WI38 (cell line): ENCODE data around the gene ZNF585A.
"Not testable (repeated sequence)": the region's sequence is repeated elsewhere in the genome, so short reads cannot be mapped to it uniquely, and the experiment has no call there.

Experiments used
- H3K4me3 ChIP-seq: 2 replicates; pipeline ENCODE4 v1.5.1; 2011; ENCODE audit warnings: low read depth, mild to moderate bottlenecking, control low read depth, low read length
- TF ChIP-seq, protein P1 (sequence below): IDR thresholded peaks from 2 replicates; pipeline ENCODE4 v1.5.1; 2012; ENCODE audit warnings: low read depth, mild to moderate bottlenecking, control low read depth, low read length

Gene ZNF585A

DNA sequence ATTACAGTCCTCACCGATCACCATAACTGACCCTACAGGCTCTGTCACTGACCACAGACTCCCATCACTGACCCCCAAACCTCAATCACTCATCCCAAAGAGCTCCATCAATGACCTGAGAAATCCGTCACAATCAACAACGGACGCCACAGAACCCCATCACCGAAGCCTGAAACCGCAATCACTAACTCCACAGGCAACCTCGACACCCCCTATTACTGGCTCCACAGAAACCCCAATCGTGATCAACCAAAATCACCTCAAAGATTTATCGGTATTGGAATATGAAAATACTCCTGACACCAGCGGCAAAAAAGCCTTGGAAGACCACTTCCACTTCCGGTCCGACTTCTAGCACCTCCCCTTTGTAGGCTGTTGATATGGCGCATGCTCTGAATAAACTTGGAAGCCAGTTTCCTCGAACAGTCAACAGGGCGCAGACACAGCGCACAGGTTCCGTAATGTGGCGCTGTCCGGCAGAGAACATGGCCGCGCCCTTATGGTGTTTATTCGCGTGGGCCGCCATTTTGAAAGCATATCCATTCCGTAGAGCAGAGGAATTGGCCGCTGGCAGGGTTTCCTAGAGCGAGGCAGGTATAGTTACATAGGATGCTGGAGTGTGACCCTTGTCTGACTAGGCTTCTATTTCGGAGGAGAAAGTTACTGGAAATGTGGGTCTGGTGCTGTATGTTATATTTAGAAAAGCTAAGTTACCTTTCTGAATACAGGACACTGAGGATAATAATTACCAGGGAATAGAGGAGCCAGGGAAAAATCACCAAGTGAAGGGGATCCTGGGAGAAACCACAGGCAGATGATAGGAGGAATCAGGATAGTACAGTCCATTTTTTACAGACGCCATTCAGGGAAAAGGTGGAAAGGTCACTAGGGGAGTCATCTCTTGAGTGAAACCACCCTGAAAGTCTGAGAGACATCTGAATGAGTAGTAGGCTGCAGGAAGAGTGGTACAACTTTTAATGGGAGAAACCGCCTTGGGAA is at the start of gene ZNF585A:
Gene ZNF585A (minus strand): TSS at position 328 of the 999 bp plus-strand sequence. CDS start 2,785 bp downstream, outside the sequence.
- peak within 1 kb of the TSS; percentile 84 for H3K4me3 ChIP-seq
- TF ChIP-seq, protein P1, sequence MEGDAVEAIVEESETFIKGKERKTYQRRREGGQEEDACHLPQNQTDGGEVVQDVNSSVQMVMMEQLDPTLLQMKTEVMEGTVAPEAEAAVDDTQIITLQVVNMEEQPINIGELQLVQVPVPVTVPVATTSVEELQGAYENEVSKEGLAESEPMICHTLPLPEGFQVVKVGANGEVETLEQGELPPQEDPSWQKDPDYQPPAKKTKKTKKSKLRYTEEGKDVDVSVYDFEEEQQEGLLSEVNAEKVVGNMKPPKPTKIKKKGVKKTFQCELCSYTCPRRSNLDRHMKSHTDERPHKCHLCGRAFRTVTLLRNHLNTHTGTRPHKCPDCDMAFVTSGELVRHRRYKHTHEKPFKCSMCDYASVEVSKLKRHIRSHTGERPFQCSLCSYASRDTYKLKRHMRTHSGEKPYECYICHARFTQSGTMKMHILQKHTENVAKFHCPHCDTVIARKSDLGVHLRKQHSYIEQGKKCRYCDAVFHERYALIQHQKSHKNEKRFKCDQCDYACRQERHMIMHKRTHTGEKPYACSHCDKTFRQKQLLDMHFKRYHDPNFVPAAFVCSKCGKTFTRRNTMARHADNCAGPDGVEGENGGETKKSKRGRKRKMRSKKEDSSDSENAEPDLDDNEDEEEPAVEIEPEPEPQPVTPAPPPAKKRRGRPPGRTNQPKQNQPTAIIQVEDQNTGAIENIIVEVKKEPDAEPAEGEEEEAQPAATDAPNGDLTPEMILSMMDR: no peak

DNA sequence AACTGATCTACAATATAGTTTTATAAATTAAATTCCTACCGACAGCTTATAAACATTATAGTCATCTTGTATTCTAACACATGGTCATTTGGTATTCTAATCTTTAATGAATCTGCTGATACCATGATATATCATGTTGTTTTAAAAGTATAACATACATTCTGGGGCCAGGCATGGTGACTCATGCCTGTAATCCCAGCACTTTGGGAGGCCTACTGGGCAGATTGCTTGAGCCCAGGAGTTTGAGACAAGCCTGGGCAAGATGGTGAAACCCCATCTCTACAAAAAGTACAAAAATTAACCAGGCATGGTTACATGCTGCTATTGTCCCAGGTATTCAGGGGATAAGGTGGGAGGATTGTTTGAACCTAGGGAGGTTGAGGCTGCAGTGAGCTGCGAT is 48.6 kb upstream of the ZNF585A start:
- no peak overlapping the region for H3K4me3 ChIP-seq
- TF ChIP-seq, protein P1: no peak

DNA sequence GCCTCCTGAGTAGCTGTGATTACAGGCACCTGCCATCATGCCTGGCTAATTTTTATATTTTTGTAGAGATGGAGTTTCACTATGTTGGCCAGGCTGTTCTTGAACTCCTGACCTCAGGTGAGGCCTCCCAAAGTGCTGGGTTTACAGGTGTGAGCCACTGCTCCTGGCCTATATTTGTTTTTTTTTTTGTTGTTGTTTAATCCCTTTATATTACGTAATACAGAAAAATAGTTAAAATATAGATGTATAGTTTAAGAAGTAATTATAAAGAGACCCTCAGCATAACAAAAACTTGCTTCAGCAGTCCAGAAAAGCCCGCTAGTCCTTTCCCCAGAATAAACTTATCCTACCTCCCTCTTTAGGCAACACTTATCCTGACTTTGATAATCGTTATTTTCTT is 47.9 kb upstream of the ZNF585A start:
- TF ChIP-seq, protein P1: no peak
- H3K4me3 ChIP-seq: no peak overlapping the region

DNA sequence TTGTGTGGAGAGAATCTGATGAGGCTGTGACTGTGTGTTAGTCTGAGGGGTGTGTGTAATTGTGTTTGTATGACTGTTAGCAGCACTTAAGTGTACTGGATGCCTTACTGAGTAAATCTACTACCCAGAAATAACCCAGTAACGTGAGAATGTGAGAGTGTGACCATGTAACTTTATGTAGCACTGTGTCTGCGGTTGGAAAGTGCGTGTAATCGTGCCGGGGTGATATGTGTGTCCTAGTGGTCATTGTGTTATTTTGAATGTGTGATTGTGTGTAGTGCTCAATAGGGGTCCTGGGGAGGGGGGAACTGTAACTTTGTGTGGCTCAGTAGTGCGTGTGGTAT is 46.1 kb upstream of the ZNF585A start:
- H3K4me3 ChIP-seq: peak overlapping the region; percentile 95
- TF ChIP-seq, protein P1: no peak

DNA sequence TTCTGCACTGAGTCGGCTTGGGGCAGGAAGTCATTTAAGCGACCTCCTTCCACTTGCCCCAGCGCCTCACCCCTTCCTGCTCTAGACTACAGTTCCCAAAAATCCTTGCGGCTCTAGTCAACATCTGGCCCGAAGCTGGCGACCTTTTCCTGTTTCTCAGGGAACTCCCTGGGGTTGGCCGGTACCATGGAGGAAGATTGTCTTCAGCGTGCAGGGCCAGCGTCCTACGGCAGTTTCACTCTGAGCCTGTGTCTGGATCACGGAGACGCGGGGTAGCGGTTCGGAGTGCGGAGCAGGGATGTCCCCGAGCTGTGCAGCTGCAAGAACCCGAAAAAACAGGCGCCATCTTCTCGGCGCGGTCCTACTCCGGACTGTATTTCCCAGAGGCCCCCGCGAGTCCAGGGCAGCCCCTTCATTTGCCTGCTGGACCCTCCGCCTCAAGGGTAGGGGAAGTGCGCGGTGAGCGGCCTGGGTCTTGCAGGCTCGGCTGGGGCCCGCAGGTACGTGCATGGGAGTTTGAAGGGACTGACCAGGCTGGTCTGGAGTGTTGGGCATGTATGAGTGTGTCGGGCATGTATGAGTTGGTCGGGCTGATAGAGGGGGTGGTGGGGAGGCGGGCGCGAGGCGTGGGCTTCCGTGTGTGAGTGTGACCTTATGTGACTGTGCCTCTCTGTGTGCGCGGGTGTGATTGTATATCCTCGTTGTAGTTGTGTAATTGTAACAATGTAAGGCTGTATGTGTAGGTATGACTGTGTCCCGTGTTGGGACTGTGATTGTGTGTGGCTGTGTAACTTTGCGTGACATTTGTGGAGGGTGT is 45.5 kb upstream of the ZNF585A start, which contains the start of gene ZNF383:
Gene ZNF383 (plus strand): TSS at position 440 of the 817 bp plus-strand sequence. CDS start 12,240 bp downstream, outside the sequence.
- TF ChIP-seq, protein P1: no peak
- H3K4me3 ChIP-seq: peak within 1 kb of the TSS; percentile 95

DNA sequence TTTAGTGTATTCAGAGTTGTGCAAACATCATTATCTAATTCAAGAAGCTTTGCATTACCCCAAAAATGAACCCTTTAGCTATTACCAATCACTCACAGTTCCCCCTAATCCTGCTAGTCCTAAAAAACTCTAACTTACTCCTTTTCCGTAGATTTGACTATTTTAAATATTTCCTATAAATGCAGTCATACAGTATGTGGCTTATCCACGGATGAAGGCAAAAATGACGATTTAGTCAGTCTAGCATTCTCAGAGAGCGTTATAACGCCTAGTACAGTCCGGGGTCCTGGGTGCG is 44.9 kb upstream of the ZNF585A start:
- peak overlapping the region; percentile 95 for H3K4me3 ChIP-seq
- TF ChIP-seq, protein P1: no peak

DNA sequence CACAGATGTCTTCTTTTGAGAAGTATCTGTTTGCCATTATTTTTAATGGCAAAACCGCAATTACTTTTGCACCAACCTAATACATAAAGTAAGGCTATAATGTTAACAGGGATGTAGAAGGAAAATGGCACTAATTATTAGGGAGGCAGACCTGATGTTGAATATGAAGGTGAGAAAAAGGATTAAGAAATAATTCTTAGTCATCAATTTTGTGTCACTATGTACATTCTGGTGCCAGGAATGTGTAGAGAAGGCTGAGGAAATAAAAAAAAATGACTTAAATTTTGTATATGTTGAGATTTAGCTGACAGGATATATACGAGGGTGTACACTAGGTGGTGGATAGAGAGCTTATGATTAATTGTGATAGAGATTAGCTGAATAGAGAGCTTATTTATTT is 25.3 kb upstream of the ZNF585A start:
- H3K4me3 ChIP-seq: no peak overlapping the region
- TF ChIP-seq, protein P1: no peak

DNA sequence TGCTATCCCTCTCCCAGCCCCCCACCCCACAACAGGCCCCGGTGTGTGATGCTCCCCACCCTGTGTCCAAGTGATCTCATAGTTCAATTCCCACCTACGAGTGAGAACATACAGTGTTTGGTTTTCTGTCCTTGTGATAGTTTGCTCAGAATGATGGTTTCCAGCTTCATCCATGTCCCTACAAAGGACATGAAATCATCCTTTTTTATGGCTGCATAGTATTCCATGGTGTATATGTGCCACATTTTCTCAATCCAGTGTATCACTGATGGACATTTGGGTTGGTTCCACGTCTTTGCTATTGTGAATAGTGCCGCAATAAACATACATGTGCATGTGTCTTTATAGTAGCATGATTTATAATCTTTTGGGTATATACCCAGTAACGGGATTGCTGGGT is 24.6 kb upstream of the ZNF585A start:
- not testable (repeated sequence) for H3K4me3 ChIP-seq

DNA sequence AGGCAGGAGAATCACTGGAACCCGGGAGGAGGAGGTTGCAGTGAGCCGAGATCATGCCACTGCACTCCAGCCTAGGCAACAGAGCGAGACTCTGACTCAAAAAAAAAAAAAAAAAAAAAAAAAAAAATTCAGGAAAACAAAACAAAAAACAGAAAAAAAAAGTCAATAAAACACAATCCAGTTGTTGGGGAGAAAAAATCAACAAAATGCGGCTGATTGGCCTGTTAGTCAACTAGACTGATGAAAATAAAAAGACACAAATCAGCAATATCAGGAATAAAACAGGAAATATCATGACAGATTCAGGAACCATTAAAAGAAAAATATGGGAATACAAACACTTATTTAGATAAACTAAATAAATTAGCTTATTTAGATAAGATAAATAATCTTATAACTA is 22.8 kb upstream of the ZNF585A start:
- not testable (repeated sequence) for H3K4me3 ChIP-seq

DNA sequence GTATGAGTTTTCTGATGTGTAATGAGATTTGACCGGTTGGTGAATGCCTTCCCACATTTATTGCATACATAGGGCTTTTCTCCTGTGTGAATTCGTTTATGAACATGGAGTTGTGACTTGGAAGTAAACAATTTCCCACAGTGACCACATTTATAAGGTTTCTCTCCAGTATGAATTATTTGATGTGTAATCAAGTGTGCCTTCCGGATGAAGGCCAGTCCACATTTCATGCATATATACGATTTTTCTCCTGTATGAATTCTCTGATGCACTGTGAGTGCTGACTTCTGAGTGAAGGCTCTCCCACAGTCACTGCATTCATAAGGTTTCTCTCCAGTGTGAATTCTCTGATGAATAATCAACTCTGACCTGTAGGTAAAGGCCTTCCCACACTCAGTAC is 13.6 kb upstream of the ZNF585A start:
- H3K4me3 ChIP-seq: not testable (repeated sequence)
